Mucosa of gallbladder (tissue), 1 donor: ENCODE data around the gene TAF11L12. TPM values are rescaled to one million over a fixed set of nuclear protein-coding genes. Genes with fewer than 3 reads are reported as not detected.
"Not testable (repeated sequence)": the region's sequence is repeated elsewhere in the genome, so short reads cannot be mapped to it uniquely, and the experiment has no call there.

ENCODE experiments used
- DNase-seq: peaks from one replicate; pipeline ENCODE4 v3.0.0-alpha.2; 2020; ENCODE audit warnings: low spot score
- total RNA-seq: library from RNA; stranded (reverse); gene quantifications from one replicate; pipeline ENCODE4 v1.2.1, GENCODE V29; 2021
- donor health status: DM: no; HTN: no; CAD: no.

TAF11L12 gene
- not detected for total RNA-seq

DNA sequence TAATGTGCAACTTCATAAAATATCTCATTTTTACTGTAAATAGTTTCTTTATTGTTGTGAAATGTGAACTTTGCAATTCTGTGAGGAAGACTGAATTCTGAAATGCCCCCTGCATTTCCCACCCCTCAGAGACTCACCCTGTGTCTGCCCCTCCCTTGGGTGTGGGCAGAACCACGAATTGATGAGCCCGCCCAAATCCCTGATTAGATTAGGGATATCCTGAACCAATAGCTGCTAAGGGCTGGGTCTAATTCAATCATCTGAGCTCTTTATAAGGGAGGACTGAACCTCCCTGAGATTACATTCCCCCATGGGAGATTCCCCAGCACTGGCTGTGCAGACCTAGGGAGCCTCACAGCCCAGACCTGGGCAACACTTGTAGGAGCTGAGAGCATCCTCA is at the start of gene TAF11L12:
TSS of gene TAF11L12 (plus strand) at position 301 of the 400 bp plus-strand sequence.
- DNase-seq, result not testable (repeated sequence)

DNA sequence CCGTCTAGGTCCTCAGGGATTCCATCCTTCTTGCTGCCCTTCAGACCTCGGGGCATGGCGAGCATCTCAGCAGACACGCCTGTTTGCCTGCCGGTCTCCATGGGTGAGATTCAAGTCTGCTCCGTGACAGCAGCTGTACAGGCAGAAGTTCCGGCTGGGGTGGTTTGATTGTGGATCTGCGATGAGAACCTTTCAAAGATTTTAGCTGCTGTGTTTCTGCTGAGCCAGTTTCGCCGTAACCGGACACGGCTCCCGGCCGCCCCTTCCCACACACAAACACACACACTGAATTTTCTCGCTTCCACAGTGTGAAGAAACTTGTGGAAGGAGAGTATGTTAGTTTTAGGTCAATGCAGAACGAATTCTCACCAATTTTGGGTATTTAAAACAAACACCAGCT is 24.5 kb upstream of the TAF11L12 start, which contains the start of gene TAF11L7:
TSS of gene TAF11L7 (minus strand) at position 101 of the 400 bp plus-strand sequence.
- DNase-seq, result not testable (repeated sequence)

DNA sequence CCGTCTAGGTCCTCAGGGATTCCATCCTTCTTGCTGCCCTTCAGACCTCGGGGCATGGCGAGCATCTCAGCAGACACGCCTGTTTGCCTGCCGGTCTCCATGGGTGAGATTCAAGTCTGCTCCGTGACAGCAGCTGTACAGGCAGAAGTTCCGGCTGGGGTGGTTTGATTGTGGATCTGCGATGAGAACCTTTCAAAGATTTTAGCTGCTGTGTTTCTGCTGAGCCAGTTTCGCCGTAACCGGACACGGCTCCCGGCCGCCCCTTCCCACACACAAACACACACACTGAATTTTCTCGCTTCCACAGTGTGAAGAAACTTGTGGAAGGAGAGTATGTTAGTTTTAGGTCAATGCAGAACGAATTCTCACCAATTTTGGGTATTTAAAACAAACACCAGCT is 19.3 kb upstream of the TAF11L12 start, which contains the start of gene TAF11L8:
TSS of gene TAF11L8 (minus strand) at position 101 of the 400 bp plus-strand sequence.
- not testable (repeated sequence) for DNase-seq

DNA sequence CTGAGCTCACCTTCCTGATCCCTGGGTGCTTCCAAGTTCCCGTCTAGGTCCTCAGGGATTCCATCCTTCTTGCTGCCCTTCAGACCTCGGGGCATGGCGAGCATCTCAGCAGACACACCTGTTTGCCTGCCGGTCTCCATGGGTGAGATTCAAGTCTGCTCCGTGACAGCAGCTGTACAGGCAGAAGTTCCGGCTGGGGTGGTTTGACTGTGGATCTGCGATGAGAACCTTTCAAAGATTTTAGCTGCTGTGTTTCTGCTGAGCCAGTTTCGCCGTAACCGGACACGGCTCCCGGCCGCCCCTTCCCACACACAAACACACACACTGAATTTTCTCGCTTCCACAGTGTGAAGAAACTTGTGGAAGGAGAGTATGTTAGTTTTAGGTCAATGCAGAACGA is 15.9 kb upstream of the TAF11L12 start, which contains the start of gene TAF11L9:
TSS of gene TAF11L9 (minus strand) at position 140 of the 400 bp plus-strand sequence.
- DNase-seq, result not testable (repeated sequence)

DNA sequence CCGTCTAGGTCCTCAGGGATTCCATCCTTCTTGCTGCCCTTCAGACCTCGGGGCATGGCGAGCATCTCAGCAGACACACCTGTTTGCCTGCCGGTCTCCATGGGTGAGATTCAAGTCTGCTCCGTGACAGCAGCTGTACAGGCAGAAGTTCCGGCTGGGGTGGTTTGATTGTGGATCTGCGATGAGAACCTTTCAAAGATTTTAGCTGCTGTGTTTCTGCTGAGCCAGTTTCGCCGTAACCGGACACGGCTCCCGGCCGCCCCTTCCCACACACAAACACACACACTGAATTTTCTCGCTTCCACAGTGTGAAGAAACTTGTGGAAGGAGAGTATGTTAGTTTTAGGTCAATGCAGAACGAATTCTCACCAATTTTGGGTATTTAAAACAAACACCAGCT is 12.5 kb upstream of the TAF11L12 start, which contains the start of gene TAF11L10:
TSS of gene TAF11L10 (minus strand) at position 101 of the 400 bp plus-strand sequence.
- not testable (repeated sequence) for DNase-seq

DNA sequence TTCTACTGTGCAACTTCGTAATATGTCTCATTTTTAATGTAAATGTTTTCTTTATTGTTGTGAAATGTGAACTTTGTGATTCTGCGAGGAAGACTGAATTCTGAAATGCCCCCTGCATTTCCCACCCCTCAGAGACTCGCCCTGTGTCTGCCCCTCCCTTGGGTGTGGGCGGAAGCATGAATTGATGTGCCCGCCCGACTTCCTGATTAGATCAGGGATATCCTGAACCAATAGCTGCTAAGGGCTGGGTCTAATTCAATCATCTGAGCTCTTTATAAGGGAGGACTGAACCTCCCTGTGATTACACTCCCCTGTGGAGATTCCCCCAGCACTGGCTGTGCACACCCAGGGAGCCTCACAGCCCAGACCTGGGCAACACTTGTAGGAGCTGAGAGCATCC is 6.3 kb upstream of the TAF11L12 start, which contains the start of gene TAF11L11:
TSS of gene TAF11L11 (plus strand) at position 304 of the 400 bp plus-strand sequence.
- not testable (repeated sequence) for DNase-seq

DNA sequence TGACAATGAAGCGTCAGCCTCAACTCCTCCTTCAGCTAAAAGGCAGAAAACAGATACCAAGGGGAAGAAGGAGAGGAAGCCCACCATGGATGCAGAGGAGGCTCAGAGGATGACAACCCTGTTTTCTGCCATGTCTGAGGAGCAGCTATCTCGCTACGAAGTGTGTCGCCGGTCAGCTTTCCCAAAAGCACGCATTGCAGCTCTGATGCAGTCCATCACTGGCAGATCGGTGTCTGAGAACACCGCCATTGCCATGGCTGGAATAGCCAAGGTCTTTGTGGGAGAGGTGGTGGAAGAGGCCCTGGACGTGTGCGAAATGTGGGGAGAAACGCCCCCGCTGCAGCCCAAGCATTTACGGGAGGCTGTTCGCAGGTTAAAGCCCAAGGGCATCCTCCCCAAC is 5.2 kb upstream of the TAF11L12 start:
- DNase-seq, result no peak

DNA sequence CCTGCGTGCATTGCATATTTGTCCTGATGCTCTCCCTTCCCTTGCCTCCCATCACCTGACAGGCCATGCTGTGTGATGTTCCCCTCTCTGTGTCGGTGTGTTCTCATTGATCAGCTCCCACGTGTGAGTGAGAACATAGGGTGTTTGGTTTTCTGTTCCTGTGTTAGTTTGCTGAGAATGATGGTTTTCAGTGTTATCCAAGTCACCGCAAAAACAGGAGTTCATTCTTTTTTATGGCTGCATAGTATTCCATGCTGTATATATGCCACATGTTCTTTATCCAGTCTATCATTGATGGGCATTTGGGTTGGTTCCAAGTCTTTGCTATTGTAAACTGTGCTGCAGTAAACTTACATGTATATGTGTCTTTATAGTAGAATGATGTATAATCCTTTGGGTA is 2.7 kb upstream of the TAF11L12 start:
- not testable (repeated sequence) for DNase-seq

DNA sequence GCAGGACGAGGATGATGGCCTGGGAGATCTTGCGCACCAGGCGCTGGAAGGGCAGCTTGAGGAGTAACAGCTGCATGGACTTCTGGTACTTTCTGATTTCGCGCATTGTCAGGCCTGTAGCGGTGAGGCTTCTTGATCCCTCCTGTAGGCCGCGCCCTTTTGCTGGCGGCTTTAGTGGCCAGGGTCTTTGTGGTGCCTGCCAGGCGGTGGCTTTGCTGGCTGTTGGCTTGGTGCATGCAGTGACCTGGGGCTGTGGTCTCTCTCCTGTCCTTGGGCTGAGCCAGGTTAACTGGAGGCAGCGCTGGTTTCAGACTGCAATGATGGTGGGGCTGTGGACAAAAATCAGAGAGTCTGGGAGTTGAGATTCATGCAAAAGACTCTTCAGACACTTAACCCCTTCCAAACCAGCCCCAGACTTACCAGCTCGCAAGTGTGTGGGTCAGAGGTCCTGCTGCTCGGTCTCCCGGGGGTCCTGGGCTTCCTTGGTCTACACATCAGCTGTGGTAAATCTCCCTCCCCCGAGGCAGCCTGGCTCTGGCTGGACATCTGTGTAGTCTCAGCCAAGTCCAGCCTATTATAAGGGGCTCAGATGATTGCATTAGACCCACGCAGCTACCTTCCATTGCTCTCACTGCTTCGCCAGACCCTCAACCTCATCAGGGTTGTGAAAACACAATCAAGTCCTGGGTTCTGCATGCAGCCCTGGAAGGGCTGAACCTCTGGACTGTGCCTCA is 4.8 kb downstream of the TAF11L12 start:
- DNase-seq, result no peak

DNA sequence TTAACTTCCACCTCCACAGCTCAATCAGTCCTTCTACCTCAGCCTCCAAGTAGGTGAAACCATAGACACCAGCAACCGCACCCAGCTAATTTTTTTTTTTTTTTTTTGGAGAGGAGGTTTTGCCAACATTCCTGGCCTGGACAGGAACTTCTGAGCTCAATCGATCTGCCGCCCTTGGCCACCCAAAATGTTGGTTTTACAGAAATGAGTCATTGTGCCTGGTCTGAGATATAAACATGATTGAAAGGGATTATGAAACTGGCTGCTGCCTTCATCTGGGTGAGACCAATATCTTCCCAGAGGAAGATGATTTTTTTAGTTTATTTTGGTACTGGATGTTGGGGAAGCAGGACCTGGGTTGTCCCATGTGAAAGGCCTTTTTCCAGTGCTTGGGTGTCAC is 9.2 kb downstream of the TAF11L12 start:
- no peak for DNase-seq

DNA sequence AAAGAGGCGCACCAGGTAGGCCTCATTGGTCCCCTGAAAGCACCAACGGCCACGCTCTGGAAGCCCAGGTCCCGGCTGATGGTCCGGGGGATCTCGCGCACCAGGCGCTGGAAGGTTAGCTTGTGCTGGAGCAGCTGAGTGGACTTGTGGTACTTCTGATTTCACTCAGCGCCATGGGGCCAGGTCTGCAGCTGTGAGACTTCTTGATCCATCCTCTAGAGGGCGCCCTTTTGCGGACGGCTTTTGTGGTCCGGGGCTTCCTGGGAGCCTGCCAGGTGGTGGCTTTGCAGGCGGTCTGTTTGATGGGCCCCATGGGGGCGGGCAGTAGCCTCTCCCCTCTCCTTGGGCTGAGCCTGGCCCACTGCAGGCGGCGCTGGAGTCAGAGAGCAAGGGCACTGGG is 10.4 kb downstream of the TAF11L12 start:
- no peak for DNase-seq

DNA sequence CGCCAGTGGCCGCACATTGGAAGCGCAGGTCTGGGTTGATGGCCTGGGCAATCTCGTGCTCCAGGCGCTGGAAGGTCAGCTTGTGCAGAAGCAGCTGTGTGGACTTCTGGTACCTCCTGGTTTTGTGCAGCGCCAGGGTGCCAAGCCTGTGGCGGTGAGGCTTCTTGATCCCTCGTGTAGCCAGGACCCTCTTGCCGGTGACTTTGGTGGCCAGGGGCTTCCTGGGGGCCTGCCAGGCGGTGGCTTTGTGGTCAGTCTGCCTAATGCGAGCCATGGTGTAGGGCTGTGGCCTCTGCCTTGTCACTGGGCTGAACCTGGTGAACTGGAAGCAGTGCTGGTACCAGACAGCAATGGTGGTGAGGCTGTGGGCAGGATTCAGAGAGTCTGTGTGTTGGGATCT is 15.5 kb downstream of the TAF11L12 start:
- DNase-seq, result no peak

DNA sequence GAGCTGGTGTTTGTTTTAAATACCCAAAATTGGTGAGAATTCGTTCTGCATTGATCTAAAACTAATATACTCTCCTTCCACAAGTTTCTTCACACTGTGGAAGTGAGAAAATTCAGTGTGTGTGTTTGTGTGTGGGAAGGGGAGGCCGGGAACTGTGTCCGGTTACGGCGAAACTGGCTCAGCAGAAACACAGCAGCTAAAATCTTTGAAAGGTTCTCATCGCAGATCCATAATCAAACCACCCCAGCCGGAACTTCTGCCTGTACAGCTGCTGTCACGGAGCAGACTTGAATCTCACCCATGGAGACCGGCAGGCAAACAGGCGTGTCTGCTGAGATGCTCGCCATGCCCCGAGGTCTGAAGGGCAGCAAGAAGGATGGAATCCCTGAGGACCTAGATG is 21.6 kb downstream of the TAF11L12 start, which contains the start of gene TAF11L13:
TSS of gene TAF11L13 (plus strand) at position 301 of the 400 bp plus-strand sequence.
- not testable (repeated sequence) for DNase-seq

DNA sequence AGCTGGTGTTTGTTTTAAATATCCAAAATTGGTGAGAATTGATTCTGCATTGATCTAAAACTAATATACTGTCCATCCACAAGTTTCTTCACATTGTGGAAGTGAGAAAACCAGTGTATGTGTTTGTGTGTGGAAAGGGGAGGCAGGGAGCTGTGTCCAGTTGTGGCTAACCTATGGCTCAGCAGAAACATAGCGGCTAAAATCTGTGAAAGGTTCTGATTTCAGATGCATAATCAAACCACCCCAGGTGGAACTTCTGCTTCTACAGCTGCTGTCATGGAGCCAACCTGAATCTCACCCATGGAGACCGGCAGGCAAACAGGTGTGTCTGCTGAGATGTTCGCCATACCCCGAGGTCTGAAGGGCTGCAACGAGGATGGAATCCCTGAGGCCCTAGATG is 24.0 kb downstream of the TAF11L12 start, which contains the start of gene TAF11L14:
TSS of gene TAF11L14 (plus strand) at position 301 of the 400 bp plus-strand sequence.
- DNase-seq, result no peak

DNA sequence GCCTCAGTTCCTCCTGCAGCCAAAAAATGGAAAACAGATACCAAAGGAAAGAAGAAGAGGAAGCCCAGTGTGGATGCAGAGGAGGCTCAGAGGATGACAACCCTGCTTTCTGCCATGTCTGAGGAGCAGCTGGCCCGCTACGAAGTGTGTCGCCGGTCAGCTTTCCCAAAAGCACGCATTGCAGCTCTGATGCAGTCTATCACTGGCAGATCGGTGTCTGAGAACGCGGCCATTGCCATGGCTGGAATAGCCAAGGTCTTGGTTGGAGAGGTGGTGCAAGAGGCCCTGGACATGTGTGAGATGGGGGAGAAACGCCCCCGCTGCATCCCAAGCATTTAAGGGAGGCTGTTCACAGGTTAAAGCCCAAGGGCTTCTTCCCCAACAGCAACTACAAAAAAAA is 39.0 kb downstream of the TAF11L12 start:
- DNase-seq, result not testable (repeated sequence)

DNA sequence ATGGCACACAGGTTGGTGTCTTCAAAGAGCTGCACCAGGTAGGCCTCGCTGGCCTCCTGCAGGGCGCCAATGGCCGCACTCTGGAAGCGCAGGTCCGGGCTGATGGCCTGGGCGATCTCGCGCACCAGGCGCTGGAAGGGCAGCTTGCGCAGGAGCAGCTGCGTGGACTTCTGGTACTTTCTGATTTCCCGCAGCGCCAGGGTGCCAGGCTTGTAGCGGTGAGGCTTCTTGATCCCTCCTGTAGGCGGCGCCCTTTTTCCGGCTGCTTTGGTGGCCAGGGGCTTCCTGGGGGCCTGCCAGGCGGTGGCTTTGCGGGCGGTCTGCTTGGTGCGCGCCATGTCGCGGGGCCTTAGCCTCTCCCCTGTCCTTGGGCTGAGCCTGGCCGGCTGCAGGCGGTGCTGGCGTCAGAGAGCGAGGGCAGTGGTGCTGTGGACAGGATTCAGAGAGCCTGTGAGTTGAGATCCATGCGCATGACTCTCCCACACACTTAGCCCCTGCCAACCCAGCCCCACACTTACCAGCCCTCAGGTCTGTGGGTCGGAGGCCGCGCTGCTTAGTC is 45.1 kb downstream of the TAF11L12 start:
- DNase-seq, result not testable (repeated sequence)

DNA sequence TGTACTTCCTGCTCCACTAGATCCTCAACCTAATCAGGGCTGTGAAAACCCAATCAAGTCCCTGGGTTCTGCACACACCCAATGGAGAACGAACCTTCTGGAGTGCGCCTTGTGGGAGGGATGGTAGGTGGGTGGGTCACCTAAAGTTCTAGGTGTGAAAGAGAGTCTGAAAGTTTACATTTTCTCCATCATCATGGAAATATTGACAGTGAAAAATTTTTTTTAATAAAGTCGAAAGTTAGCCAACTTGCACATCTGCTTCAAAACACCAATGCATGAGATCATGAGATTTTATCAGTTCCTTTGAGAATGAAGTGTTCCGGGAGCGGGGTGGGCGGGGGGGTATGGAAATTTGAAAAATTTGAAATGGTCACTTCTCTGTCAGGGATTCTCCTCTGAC is 45.7 kb downstream of the TAF11L12 start:
- DNase-seq, result no peak

Other genes starting within 250 kb of the TAF11L12 start
- not detected for gene TAF11L2, start 112.2 kb upstream of the TAF11L12 start, total RNA-seq
- not detected for gene TAF11L3, start 92.0 kb upstream of the TAF11L12 start, total RNA-seq
- not detected for gene TAF11L4, start 88.6 kb upstream of the TAF11L12 start, total RNA-seq
- not detected for gene TAF11L5, start 85.2 kb upstream of the TAF11L12 start, total RNA-seq
- gene TAF11L6, start 81.7 kb upstream of the TAF11L12 start, total RNA-seq, result not detected
- gene TAF11L7, start 24.6 kb upstream of the TAF11L12 start, total RNA-seq, result not detected
- not detected for gene TAF11L8, start 19.4 kb upstream of the TAF11L12 start, total RNA-seq
- not detected for gene TAF11L9, start 16.0 kb upstream of the TAF11L12 start, total RNA-seq
- gene TAF11L10, start 12.6 kb upstream of the TAF11L12 start, total RNA-seq, result not detected
- gene TAF11L11, start 6.2 kb upstream of the TAF11L12 start, total RNA-seq, result not detected
- gene TAF11L13, start 21.7 kb downstream of the TAF11L12 start, total RNA-seq, result not detected
- gene TAF11L14, start 24.1 kb downstream of the TAF11L12 start, total RNA-seq, result not detected